ENCODE results near the gene ULK4.

DNA sequence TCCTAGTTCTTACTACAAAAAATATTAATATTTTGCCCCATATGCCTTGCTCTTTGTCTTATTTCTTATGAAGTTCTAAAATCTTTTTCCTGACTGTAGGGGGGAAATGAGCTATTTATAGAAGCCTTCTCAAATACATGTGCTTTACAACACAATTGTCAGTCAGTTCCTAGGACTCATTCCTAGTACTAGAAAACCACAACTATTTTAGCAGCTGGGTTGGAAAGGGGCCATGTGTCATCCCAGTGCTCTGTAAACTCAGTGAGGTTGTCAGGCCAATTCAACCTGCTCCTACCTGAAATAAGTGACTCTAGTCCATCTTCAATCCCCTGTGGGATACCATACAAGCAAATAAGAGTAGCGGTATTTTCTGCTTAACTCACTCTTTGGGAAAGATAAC lies 153.8 kb downstream of the ULK4 start:
- TF ChIP-seq CTCF (IDR thresholded peaks at IDR 0.05; ENCODE audit: low read depth, low read length) (no peak), EZH2phosphoT487 (IDR thresholded peaks at IDR 0.05; ENCODE audit: low read depth) (no peak)

All from OCI-LY3 (cell line).